Retina (tissue), 1 donor: Measurements from ENCODE around the gene PRR18.

Experiments used
- DNase-seq: peaks from one replicate; pipeline ENCODE4 v3.0.0-alpha.2; 2016

The PRR18 gene

DNA sequence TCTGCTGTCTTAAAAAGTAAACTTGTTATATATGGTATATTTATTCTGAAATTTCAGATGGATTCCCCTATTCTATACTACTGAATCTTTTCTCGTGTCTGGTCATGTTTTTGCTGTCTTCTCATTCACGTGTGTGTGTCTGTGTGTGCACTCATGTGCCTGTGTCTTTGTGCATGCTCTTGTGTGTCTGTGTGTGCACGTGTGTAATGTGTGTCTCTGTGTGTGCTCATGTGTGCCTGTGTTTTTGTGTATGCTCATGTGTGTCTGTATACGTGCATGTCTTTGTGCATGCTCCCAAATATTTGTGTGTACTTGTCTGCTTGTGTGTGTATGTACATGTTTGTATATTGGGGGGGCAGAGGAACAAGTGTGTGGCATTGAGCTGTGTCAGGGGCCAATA lies 34.0 kb downstream of the PRR18 start:
- no peak for DNase-seq

DNA sequence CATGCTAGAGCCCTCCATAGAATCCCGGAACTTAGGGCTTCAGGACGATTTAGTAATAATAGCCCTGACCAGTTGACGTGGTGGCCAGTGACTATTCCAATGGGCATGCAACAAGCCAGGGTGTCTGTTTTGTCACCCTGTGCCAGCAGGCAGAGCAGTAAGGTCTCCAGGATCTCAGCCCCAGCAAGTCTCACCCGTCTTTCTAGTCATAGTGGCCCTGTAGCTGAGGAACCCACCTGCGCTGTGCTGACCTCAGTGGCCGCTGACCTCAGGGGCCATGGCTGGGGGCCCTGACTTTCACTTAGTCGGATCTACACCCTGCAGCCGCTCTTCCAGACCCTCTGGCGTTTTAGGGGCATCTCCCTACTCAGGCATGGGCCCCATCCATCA lies 36.8 kb downstream of the PRR18 start:
- no peak for DNase-seq

DNA sequence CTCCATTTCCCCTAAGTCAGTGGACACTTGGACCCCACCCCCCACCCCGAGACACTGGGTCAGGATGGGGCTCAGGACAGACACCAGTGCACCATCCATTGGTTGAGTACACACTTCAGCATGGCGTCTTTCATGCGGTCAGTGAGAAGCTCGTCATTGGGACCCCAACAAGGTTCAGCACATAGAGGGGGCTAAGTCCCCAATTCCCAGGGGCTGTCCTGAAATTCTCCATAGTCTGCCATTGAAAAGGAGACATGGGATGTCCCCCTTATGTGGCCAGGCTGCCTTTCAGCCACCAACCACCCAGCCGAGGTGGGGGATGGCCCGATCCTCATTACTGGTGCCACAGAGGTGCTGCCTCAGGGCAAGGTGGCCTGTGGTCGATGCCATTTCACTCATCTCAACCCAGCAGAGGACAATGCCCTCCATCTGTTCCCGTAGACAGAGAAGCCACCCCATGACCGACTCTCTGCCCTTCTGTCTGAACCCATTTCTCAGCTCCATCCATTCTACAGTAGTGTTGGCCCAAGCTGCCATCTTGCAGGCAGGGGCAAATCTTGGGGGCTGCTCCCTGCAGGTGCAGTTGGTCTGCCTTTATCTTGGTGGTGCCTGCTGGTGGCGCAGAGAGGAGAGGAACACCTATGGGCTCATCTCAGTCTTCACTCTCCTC lies 37.4 kb downstream of the PRR18 start:
- no peak for DNase-seq

DNA sequence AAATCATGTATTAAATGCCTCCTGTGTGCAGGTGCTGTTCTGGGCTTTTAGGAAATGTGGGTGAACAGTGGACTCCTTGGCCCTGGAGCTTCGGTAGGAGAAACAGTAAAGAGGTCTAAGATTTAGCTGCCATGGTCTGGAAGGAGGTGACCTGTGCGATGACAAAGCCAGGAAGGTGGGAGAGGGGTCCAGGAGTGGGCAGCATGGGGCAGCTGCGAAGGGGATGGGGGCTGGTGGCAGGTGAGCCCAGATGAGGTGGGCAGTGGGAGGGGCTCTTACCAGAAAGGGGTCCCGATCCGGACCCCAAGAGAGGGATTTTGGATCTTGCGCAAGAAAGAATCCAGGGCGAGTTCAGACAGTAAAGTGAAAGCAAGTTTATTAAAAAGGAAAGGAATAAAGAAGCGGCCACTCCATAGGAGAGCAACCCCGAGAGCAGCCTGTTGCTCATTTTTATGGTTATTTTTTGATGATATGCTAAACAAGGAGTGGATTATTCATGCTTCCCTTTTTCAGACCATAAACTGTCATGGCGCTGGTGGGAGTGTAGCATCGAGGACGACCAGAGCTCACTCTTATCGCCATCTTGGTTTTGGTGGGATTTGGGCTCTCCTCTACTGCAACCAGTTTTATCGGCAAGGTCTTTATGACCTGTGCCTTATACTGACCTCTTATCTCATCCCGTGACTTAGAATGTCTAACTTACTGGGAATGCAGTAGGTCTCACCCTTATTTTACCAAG lies 38.7 kb downstream of the PRR18 start:
- DNase-seq = no peak

DNA sequence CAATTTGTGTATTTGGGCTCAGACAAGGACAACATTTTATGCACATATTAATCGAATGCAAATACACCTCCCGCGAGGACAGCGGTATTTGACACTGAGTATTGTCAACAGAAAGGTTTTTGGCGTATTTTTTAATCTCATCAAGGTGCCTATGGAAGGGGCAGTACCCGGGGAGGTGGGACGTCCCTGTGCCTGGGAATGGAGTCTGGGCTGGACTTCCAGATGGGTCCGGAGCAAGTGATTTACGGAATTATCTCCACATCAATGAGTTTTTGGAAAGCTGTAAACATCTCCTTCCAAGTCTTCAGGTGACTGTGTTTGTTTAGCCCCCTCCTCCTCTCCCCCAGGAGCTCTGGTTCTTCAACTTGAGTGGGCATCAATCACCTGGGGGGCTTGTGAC lies 39.8 kb downstream of the PRR18 start:
- DNase-seq = no peak

DNA sequence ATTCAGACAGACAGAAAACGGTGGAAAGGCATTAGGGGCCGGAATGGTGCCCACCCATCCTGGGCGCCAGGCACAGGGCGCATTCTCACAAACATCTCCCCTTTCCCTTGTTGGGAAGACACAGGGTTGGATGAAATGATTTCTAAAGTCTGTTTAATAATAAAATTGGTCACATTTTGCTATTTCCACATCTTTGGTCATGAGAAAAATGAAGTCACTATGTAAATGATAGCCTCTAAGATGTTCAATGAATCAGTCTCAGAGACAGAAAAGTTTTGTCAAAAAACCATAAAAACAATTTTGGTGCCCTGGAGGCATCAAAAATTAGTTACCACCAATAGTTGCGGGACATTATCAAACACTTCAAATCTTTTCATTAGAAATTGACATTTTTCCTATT lies 40.7 kb downstream of the PRR18 start:
- no peak for DNase-seq

DNA sequence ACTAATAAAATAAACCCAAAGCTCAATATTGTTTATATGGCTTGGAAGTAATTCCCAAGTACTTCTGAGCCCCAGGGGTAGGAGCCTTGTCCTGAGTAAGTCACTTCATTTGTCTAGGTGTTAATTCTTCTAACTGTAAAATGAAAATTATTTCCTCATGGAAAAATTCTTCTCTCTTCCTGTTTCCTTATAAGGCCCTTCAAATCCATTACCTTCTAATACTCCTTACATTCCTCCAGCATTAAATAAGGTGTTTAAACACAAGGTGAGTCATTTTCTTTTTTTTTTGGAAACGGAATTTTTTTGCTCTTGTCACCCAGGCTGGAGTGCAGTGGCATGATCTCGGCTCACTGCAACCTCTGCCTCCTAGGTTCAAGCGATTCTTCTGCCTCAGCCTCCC lies 41.9 kb downstream of the PRR18 start:
- no peak for DNase-seq

DNA sequence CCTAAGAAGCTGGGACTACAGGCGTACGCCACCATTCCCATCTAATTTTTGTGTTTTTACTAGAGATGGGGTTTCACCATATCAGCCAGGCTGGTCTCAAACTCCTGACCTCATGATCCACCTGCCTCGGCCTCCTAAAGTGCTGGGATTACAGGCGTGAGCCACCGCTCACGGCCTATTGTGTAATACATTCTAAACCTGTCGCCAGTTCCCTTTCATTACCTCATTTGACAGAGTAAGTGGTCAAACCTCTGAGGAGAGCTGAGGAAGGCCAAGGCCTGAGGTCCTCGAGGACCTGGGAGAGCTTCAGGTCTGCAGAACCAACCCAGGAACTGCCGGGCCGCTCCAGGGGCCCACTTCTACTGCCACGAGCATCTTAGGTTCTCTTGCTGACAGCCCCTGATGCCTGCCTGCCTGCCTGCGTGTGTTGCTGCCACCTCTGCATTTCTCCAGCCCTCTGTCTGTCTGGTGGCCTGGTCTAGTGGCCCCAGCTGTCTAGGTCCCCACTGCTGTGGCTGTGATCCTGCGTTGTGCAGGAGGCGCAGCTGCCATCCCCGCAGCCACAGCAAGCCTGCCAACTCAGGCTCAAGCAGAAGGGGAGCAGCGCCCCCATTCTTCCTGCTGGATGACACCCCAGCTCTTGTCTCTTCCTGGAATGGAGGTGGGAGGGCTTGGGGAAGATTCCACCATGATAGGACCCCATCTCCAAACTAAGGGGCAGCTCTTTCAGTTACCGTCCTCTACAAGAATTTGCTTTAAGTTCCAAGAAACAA lies 45.3 kb downstream of the PRR18 start:
- no peak for DNase-seq

DNA sequence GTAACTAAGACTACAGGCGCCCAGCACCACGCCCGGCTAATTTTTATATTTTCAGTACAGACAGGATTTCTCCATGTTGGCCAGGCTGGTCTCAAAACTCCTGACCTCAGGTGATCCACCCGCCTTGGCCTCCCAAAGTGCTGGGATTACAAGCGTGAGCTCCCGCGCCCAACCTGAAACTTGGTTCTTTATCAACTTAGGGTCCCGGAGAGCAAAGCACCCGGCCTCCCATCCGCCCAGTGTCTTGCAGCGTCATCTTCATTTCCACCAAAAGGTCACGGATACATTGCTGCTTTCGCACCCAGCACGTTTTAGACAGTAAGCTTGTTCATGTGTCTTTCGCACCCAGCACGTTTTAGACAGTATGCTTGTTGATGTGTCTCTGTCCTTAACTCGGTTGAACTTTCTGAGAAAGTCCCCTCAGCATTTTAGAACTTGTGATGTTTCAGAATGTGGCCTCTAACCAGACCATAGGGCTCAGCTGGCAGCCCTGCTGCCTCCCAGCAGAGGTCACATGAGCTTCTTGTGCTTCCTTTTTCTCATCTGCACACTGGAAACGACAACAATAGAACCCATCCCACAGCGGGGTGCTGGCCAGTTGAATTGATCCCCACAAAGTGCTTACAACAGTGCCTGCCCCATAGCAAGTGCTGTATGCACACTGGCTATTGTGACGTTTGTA lies 48.8 kb downstream of the PRR18 start:
- no peak for DNase-seq

DNA sequence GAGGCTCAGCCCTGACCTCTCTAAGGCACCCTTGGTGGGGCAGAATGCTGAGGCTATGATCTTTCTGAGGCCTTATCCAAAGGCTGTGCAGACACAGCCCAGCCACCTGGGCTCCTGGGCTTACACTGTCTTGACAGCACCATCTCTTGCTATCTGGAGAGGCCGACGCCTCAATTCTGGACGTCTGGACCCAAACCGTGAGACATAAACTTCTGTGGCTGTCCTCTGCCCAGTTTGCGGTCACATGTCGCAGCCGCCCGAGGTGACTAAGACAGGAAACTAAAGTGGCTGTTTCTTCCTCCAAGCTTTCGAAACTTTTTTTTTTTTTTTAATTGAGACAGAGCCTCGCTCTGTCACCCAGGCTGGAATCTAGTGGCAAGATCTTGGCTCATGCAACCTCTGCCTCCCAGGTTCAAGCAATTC lies 49.3 kb downstream of the PRR18 start:
- no peak for DNase-seq

DNA sequence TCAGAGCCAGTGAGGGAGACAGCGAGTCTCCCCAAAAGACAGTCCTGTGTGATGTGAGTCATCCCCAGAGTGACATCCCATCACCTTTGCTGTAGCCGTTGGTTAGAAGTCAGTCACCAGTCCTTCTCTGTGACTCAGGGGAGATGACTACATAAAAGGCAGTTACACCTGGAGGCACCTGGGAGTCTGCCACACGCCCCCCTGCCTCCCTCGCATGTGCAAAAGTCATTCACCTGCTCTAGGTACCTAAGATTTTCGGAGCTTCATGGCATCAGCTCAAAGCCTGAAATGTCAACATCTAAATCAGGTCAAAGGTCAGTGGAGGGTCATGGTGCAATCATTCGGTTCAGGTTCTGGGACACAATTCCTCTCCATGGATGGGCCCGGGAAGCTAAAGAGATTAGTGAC lies 50.3 kb downstream of the PRR18 start:
- DNase-seq = no peak
